ENCODE measurements around the gene TUBB.

TUBB gene

GRCh38 chr6:30684386-30685156 lies 35.6 kb upstream of the TUBB start:
- DNase-seq (ENCODE audit: low spot score) = peak; percentile 72
- in situ Hi-C loops (cut with MboI; ENCODE audit: low sequenced_read_pairs, unreplicated experiment) = no loop called here

GRCh38 chr6:30685157-30686008 lies 34.8 kb upstream of the TUBB start:
- peak; percentile 35 for TF ChIP-seq CTCF (IDR thresholded peaks at IDR 0.05; ENCODE audit: borderline replicate concordance, control extremely low read depth, extremely low read depth, insufficient read depth, missing control alignments)
- DNase-seq (ENCODE audit: low spot score) = no peak
- in situ Hi-C loops (cut with MboI; ENCODE audit: low sequenced_read_pairs, unreplicated experiment) = no loop called here

More at GRCh38 chr6:30684386-30685156, 35.6 kb upstream of the TUBB start:
- no peak for TF ChIP-seq CTCF (IDR thresholded peaks at IDR 0.05; ENCODE audit: borderline replicate concordance, control extremely low read depth, extremely low read depth, insufficient read depth, missing control alignments)

GRCh38 chr6:30686009-30686907 lies 33.9 kb upstream of the TUBB start, which contains the start of gene PPP1R18:
Gene PPP1R18, minus strand, starts transcription at chr6:30686645. Its CDS starts 627 bp downstream, at chr6:30686018.
- in situ Hi-C loops (cut with MboI; ENCODE audit: low sequenced_read_pairs, unreplicated experiment) = no loop called here
- no peak for TF ChIP-seq CTCF (IDR thresholded peaks at IDR 0.05; ENCODE audit: borderline replicate concordance, control extremely low read depth, extremely low read depth, insufficient read depth, missing control alignments)
- peak; percentile 85 for DNase-seq (ENCODE audit: low spot score)

- in situ Hi-C loops (cut with MboI; ENCODE audit: low sequenced_read_pairs, unreplicated experiment) = no loop called here
- TF ChIP-seq CTCF (IDR thresholded peaks at IDR 0.05; ENCODE audit: borderline replicate concordance, control extremely low read depth, extremely low read depth, insufficient read depth, missing control alignments) = no peak
- DNase-seq (ENCODE audit: low spot score) = peak; percentile 90
Measured at GRCh38 chr6:30686908-30687658, 33.1 kb upstream of the TUBB start.

GRCh38 chr6:30687659-30688431 lies 32.3 kb upstream of the TUBB start:
- no peak for TF ChIP-seq CTCF (IDR thresholded peaks at IDR 0.05; ENCODE audit: borderline replicate concordance, control extremely low read depth, extremely low read depth, insufficient read depth, missing control alignments)
- in situ Hi-C loops (cut with MboI; ENCODE audit: low sequenced_read_pairs, unreplicated experiment) = no loop called here
- no peak for DNase-seq (ENCODE audit: low spot score)
